ENCODE measurements around the gene CBR4. TPM values are rescaled to one million over a fixed set of nuclear protein-coding genes. Genes with fewer than 3 reads are reported as not detected.

CBR4 gene
- total RNA-seq, 4 donors from 2014 or later, result 20.4 to 25.6 (median 24.7) TPM

GRCh38 chr4:169025184-169025583 lies 15.1 kb upstream of the CBR4 start:
- H3K36me3 ChIP-seq, result no peaks in the 10 kb centered on the region
- peaks cover 0 to 5% (median 0%) of the 10 kb centered on the region in 4 donors for H3K4me1 ChIP-seq
- H3K9me3 ChIP-seq, result no peaks in the 10 kb centered on the region
- 92 to 97% methylated on average over 1 of the region's 1 CpG for WGBS, 2 donors
- no peak overlapping the region for H3K4me3 ChIP-seq
- TF ChIP-seq CTCF (IDR thresholded peaks at IDR 0.05) (no peak), POLR2A (IDR thresholded peaks at IDR 0.05) (no peak), EP300 (IDR thresholded peaks at IDR 0.05) (no peak)
- no peaks in the 10 kb centered on the region for H3K27me3 ChIP-seq
- no peak overlapping the region for H3K27ac ChIP-seq
- DNase-seq (ENCODE audit: low spot score in 2 of 2), result no peak

- Histone ChIP-seq H3K36me3 (no peaks in the 10 kb centered on the region), H3K4me3 (no peak overlapping the region), H3K27me3 (no peaks in the 10 kb centered on the region), H3K27ac (no peak overlapping the region), H3K4me1 (peaks cover 0 to 5% (median 0%) of the 10 kb centered on the region in 4 donors), H3K9me3 (no peaks in the 10 kb centered on the region)
- peak in 1 of 2 donors; percentile 24 for DNase-seq (ENCODE audit: low spot score in 2 of 2)
- 0 to 12% methylated on average over 2 of the region's 2 CpGs for WGBS, 2 donors
- TF ChIP-seq POLR2A (IDR thresholded peaks at IDR 0.05), result no peak
- TF ChIP-seq CTCF (IDR thresholded peaks at IDR 0.05), result peak; percentile 31 to 72 (median 52)
These were observed 14.7 kb upstream of the CBR4 start for GRCh38 chr4:169024762-169025161.

GRCh38 chr4:169018406-169018805 lies 8.4 kb upstream of the CBR4 start:
- Histone ChIP-seq H3K27ac (no peak overlapping the region), H3K36me3 (no peaks in the 10 kb centered on the region), H3K9me3 (no peaks in the 10 kb centered on the region), H3K27me3 (no peaks in the 10 kb centered on the region), H3K4me1 (peaks cover 0 to 17% (median 2%) of the 10 kb centered on the region in 4 donors), H3K4me3 (no peak overlapping the region)
- TF ChIP-seq POLR2A (IDR thresholded peaks at IDR 0.05) (no peak), CTCF (IDR thresholded peaks at IDR 0.05) (no peak), EP300 (IDR thresholded peaks at IDR 0.05) (no peak)
- DNase-seq (ENCODE audit: low spot score in 2 of 2), result no peak
- WGBS, 2 donors, result 86 to 94% methylated on average over 1 of the region's 1 CpG

- 71 to 72% methylated on average over 5 of the region's 5 CpGs for WGBS, 2 donors
- Histone ChIP-seq H3K27ac (no peak overlapping the region), H3K4me1 (peaks cover 0 to 17% (median 2%) of the 10 kb centered on the region in 4 donors), H3K36me3 (no peaks in the 10 kb centered on the region), H3K9me3 (no peaks in the 10 kb centered on the region), H3K4me3 (no peak overlapping the region), H3K27me3 (no peaks in the 10 kb centered on the region)
- DNase-seq (ENCODE audit: low spot score in 2 of 2), result no peak
- no peak for TF ChIP-seq EP300 (IDR thresholded peaks at IDR 0.05)
- no peak for TF ChIP-seq CTCF (IDR thresholded peaks at IDR 0.05)
- no peak for TF ChIP-seq POLR2A (IDR thresholded peaks at IDR 0.05)
These were observed 7.9 kb upstream of the CBR4 start for GRCh38 chr4:169017971-169018370.

DNA sequence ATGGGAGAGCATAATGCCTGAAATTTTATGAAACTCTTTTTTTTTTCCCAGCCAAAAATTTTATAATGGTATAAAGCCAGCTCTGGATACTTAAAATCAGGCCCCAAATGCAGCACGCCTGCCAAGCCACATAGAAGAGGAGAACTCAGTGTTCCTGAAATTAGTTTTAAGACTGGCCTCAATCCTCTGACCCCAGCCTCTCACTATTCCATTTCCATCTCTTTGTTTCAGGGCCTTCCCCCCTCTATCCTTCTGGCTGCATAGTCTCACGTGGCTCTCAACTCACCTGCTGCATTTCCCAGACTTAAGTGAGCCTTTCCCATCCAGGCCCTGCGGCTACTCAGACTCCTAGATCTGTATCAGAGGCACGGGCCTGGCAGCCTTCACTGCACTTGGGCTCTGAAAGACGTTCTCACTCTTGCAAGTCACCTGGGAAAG lies 5.2 kb upstream of the CBR4 start:
- no peaks in the 10 kb centered on the region for H3K9me3 ChIP-seq
- peak in 1 of 2 donors; percentile 49 for DNase-seq (ENCODE audit: low spot score in 2 of 2)
- no peaks in the 10 kb centered on the region for H3K27me3 ChIP-seq
- no peak overlapping the region for H3K4me3 ChIP-seq
- H3K36me3 ChIP-seq, result no peaks in the 10 kb centered on the region
- H3K27ac ChIP-seq, result peak overlapping the region in 2 of 4 donors; percentile 61 to 76
- 50 to 54% methylated on average over 5 of the region's 5 CpGs for WGBS, 2 donors
- TF ChIP-seq POLR2A (IDR thresholded peaks at IDR 0.05), result no peak
- TF ChIP-seq EP300 (IDR thresholded peaks at IDR 0.05), result no peak
- no peak for TF ChIP-seq CTCF (IDR thresholded peaks at IDR 0.05)
- peaks cover 0 to 20% (median 2%) of the 10 kb centered on the region in 4 donors for H3K4me1 ChIP-seq
